ENCODE data around the gene BLOC1S3.

Gene BLOC1S3

DNA sequence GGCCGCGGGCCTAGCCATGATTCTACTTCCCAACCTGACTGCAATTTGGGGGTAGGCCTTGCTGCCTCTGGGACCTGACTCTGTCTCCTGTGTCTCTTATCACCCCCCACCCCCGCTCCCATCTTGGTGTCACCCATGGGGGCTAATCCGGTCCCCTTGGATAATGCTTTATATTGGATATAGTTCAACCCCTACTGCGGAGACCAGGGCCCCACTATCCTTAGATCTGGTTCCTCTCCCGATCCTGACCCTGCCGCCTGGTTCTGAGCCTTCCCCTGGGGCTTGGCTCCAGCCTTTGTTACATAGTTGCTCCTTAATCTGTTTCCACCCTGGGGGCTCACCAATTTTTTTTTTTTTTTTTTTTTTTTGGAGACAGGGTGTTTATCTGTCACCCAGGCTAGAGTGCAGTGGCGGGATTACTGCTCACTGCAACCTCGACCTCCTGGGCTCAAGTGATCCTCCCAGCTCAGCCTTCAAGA is 1.3 kb downstream of the BLOC1S3 start:
- peak overlapping the region; percentile 83 for H3K4me3 Mint-ChIP-seq
- peaks cover 18% of the 10 kb centered on the region for H3K27me3 Mint-ChIP-seq (ENCODE audit: low read depth, poor library complexity)
- H3K36me3 Mint-ChIP-seq (ENCODE audit: low read depth), result peaks cover 8% of the 10 kb centered on the region
- no peak overlapping the region for H3K27ac Mint-ChIP-seq
- no peak for TF ChIP-seq CTCF (IDR thresholded peaks at IDR 0.05)
- H3K4me1 Mint-ChIP-seq, result peaks cover 35% of the 10 kb centered on the region
- DNase-seq, result no peak
- H3K9me3 Mint-ChIP-seq, result no peaks in the 10 kb centered on the region

DNA sequence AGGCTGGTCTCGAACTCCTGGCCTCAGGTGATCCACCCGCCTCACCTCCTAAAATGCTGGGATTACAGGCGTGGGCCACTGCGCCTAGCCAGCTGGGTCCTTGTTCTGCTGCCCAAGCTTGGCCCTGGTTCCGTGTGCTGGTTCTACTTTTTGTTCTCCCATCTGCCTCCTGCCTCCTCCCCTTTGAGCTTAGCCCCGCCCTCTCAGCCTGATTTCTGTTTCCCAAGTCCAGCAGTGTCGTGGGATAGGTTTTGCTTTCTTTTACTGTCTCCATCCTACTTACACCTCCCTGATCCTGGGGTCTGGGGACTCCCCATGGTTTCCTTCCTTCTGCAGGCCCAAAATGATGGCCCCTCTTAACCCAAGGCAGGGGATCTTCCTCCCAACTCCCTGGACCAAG is 2.4 kb downstream of the BLOC1S3 start:
- DNase-seq, result no peak
- Mint-ChIP-seq H3K36me3 (ENCODE audit: low read depth) (peaks cover 8% of the 10 kb centered on the region), H3K9me3 (no peaks in the 10 kb centered on the region), H3K4me3 (peak overlapping the region; percentile 83), H3K27ac (no peak overlapping the region), H3K4me1 (peaks cover 26% of the 10 kb centered on the region), H3K27me3 (ENCODE audit: low read depth, poor library complexity) (peaks cover 25% of the 10 kb centered on the region)
- TF ChIP-seq CTCF (IDR thresholded peaks at IDR 0.05), result no peak

DNA sequence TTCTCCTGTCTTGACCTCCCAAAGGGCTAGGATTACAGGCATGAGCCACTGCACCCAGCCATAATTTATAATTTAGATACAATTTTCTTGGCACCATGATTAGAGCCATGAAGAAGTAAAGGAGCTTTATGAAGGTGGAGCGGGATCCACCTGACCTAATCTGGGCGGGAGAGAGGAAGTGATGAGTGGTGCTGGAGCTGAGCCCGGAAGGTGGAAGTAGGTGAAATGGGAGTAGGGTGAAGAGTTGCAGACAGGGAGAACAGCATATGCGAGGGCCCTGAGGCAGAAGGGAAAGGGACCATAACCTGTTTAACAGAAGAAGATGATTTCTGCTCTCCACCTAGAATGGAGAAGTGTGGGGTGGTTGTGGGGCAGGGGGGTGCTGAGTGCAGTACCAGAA is 4.2 kb downstream of the BLOC1S3 start:
- H3K9me3 Mint-ChIP-seq, result no peaks in the 10 kb centered on the region
- H3K27me3 Mint-ChIP-seq (ENCODE audit: low read depth, poor library complexity), result peaks cover 35% of the 10 kb centered on the region
- no peak overlapping the region for H3K4me3 Mint-ChIP-seq
- TF ChIP-seq CTCF (IDR thresholded peaks at IDR 0.05), result no peak
- H3K4me1 Mint-ChIP-seq, result peaks cover 21% of the 10 kb centered on the region
- H3K27ac Mint-ChIP-seq, result no peak overlapping the region
- H3K36me3 Mint-ChIP-seq (ENCODE audit: low read depth), result peaks cover 8% of the 10 kb centered on the region
- no peak for DNase-seq

DNA sequence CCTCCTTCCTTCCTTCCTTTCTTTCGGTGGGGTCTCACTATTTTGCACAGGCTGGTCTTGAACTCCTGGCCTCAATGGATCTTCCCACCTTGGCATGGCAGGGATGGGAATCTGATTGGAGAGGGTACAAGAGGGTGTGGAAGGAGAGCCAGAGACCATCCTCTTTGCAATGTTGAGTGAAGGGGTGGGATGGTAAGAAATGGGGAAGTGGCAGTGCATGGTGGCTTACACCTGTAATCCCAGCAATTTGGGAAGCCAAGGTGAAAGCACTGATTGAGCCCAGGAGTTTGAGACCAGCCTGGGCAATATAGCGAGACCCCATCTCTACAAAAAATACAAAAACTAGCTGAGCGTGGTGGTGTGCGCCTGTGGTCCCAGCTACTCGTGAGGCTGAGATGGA is 5.5 kb downstream of the BLOC1S3 start:
- no peak overlapping the region for H3K4me3 Mint-ChIP-seq
- peaks cover 35% of the 10 kb centered on the region for H3K27me3 Mint-ChIP-seq (ENCODE audit: low read depth, poor library complexity)
- no peak overlapping the region for H3K27ac Mint-ChIP-seq
- H3K4me1 Mint-ChIP-seq, result peaks cover 15% of the 10 kb centered on the region
- peaks cover 8% of the 10 kb centered on the region for H3K36me3 Mint-ChIP-seq (ENCODE audit: low read depth)
- DNase-seq, result no peak
- no peaks in the 10 kb centered on the region for H3K9me3 Mint-ChIP-seq
- TF ChIP-seq CTCF (IDR thresholded peaks at IDR 0.05), result no peak

DNA sequence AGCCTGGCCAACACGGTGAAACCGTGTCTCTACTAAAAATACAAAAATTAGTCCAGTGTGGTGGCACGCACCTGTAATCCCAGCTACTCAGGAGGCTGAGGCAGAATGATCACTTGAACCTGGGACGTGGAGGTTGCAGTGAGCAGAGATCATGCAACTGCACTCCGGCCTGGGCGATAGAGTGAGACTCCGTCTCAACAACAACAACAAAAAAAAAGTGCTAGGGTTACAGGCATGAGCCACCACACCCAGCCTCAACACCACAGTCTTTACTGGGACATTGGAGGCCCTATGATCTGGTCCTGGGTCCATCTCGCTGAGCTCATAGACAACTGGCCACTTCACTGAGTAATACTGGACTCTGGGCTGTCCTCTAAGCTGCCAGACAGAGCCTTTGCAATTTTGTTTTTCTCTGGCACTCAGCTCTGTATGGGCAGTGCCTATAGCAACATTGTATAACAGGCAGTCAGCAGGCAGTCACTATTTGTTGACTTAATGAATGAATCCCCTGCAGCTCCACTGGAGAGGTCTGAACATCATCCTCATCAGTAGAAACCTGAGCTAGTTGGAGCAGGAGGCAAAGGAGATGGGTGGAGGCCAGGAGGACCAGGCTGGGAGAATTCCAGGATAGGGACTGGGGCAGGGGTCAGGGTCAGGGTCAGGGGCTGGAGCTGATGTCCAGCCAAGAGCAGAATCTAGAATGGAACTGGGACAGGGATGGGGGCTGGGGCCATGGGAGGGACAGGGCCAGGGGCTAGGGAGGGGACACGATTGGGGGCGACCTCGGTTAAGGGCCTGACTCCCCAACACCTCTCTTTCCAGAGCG is 8.1 kb downstream of the BLOC1S3 start:
- no peaks in the 10 kb centered on the region for H3K4me1 Mint-ChIP-seq
- H3K27ac Mint-ChIP-seq, result no peak overlapping the region
- no peak overlapping the region for H3K4me3 Mint-ChIP-seq
- peaks cover 11% of the 10 kb centered on the region for H3K9me3 Mint-ChIP-seq
- no peak for TF ChIP-seq CTCF (IDR thresholded peaks at IDR 0.05)
- peaks cover 29% of the 10 kb centered on the region for H3K27me3 Mint-ChIP-seq (ENCODE audit: low read depth, poor library complexity)
- no peaks in the 10 kb centered on the region for H3K36me3 Mint-ChIP-seq (ENCODE audit: low read depth)
- no peak for DNase-seq

All from nephron progenitor cell (in vitro differentiated cells).